OCI-LY3 (cell line): ENCODE results near the gene SNTG2.

Source experiments
- H2AFZ ChIP-seq: fragments of 200-600, 300-600 bp; shearing (Covaris generic); 2 replicates; pipeline ENCODE4 v1.6.0; 2014; ENCODE audit warnings: antibody characterized with exemption, low read depth, low read length
- H3K27ac ChIP-seq: fragments of 200-600, 300-600 bp; sonication (generic); 2 replicates; pipeline ENCODE4 v1.5.1; 2014; ENCODE audit warnings: mild to moderate bottlenecking, low read length, moderate library complexity, mixed read lengths
- H3K27me3 ChIP-seq: fragments of 200-600, 300-600 bp; sonication (generic); 2 replicates; pipeline ENCODE4 v1.6.1; 2014; ENCODE audit warnings: low read depth, low read length, mixed read lengths
- H3K36me3 ChIP-seq: fragments of 200-600, 300-600 bp; sonication (generic); replicated peaks from 2 replicates; pipeline ENCODE3; 2014; ENCODE audit warnings: low read depth, low read length, mixed read lengths
- H3K4me1 ChIP-seq: fragments of 300-600, 200-600 bp; sonication (generic); 2 replicates; pipeline ENCODE4 v1.6.1; 2014; ENCODE audit warnings: low read length, mixed read lengths
- H3K4me2 ChIP-seq: fragments of 200-600, 300-600 bp; sonication (generic); 2 replicates; pipeline ENCODE4 v1.6.1; 2014; ENCODE audit warnings: low read length, mixed read lengths
- H3K4me3 ChIP-seq: fragments of 300-600, 200-600 bp; sonication (generic); 2 replicates; pipeline ENCODE4 v1.5.1; 2014; ENCODE audit warnings: antibody characterized with exemption, mild to moderate bottlenecking, low read length, moderate library complexity
- H3K79me2 ChIP-seq: fragments of 300-600, 200-600 bp; shearing (Covaris generic); 2 replicates; pipeline ENCODE4 v1.6.1; 2014; ENCODE audit warnings: mild to moderate bottlenecking, low read length, mixed read lengths
- H3K9ac ChIP-seq: fragments of 300-600, 200-600 bp; shearing (Covaris generic); 2 replicates; pipeline ENCODE4 v1.6.0; 2014; ENCODE audit warnings: mild to moderate bottlenecking, low read length, moderate library complexity
- H3K9me3 ChIP-seq: fragments of 200-600, 300-600 bp; shearing (Covaris generic); 2 replicates; pipeline ENCODE4 v1.6.1; 2014; ENCODE audit warnings: low read length, mixed read lengths; ENCODE audit not compliant: insufficient read depth
- H4K20me1 ChIP-seq: fragments of 200-600, 300-600 bp; sonication (generic); 2 replicates; pipeline ENCODE4 v1.6.1; 2016; ENCODE audit warnings: low read length, mixed read lengths; ENCODE audit not compliant: insufficient read depth
- CTCF ChIP-seq: fragments of 200-600, 300-600 bp; sonication (generic); IDR thresholded peaks from 2 replicates; pipeline ENCODE4 v1.5.1; 2014; ENCODE audit warnings: antibody characterized with exemption, low read length, low read depth
- EZH2phosphoT487 ChIP-seq: fragments of 200-600 bp; shearing (Covaris generic); IDR thresholded peaks from 2 replicates; pipeline ENCODE4 v1.6.1; 2018; ENCODE audit warnings: antibody characterized with exemption, mixed run types, low read depth

SNTG2 gene

GRCh38 chr2:1306687-1307516, 356.3 kb downstream of the SNTG2 start:
- no peak overlapping the region for H3K27ac ChIP-seq
- TF ChIP-seq EZH2phosphoT487 (no peak), CTCF (no peak)

GRCh38 chr2:1307670-1308069, 357.0 kb downstream of the SNTG2 start:
- Histone ChIP-seq H3K79me2 (no peaks in the 10 kb centered on the region), H3K27me3 (peaks cover 3% of the 10 kb centered on the region; the same call in 1 of the 2 replicates), H4K20me1 (no peaks in the 10 kb centered on the region), H3K4me1 (no peaks in the 10 kb centered on the region), H3K9me3 (no peaks in the 10 kb centered on the region), H3K27ac (no peak overlapping the region), H3K4me2 (no peak overlapping the region), H3K9ac (no peak overlapping the region), H3K4me3 (no peak overlapping the region), H3K36me3 (no peaks in the 10 kb centered on the region), H2AFZ (no peak overlapping the region)
- TF ChIP-seq EZH2phosphoT487: no peak
- no peak for TF ChIP-seq CTCF

More at GRCh38 chr2:1306687-1307516, 356.3 kb downstream of the SNTG2 start:
- Histone ChIP-seq H3K9me3 (no peaks in the 10 kb centered on the region), H3K4me3 (no peak overlapping the region), H3K4me1 (no peaks in the 10 kb centered on the region), H3K79me2 (no peaks in the 10 kb centered on the region), H2AFZ (no peak overlapping the region), H4K20me1 (no peaks in the 10 kb centered on the region), H3K4me2 (no peak overlapping the region), H3K9ac (no peak overlapping the region), H3K27me3 (peaks cover 3% of the 10 kb centered on the region; the same call in 1 of the 2 replicates), H3K36me3 (no peaks in the 10 kb centered on the region)

GRCh38 chr2:1308678-1309077, 358.0 kb downstream of the SNTG2 start:
- no peaks in the 10 kb centered on the region; the same call in 1 of the 2 replicates for H3K27me3 ChIP-seq
- no peak overlapping the region for H3K27ac ChIP-seq
- H3K4me1 ChIP-seq: no peaks in the 10 kb centered on the region
- no peaks in the 10 kb centered on the region for H3K79me2 ChIP-seq
- no peaks in the 10 kb centered on the region for H3K36me3 ChIP-seq
- no peak for TF ChIP-seq EZH2phosphoT487
- no peak for TF ChIP-seq CTCF
- H3K9me3 ChIP-seq: no peaks in the 10 kb centered on the region
- no peak overlapping the region for H2AFZ ChIP-seq
- H3K4me2 ChIP-seq: no peak overlapping the region
- H3K9ac ChIP-seq: no peak overlapping the region
- no peak overlapping the region for H3K4me3 ChIP-seq
- no peaks in the 10 kb centered on the region for H4K20me1 ChIP-seq

GRCh38 chr2:1309507-1309906, 358.9 kb downstream of the SNTG2 start:
- Histone ChIP-seq H4K20me1 (no peaks in the 10 kb centered on the region), H3K4me1 (no peaks in the 10 kb centered on the region), H3K36me3 (no peaks in the 10 kb centered on the region), H3K4me3 (no peak overlapping the region), H3K9ac (no peak overlapping the region), H3K27ac (no peak overlapping the region), H3K4me2 (no peak overlapping the region), H2AFZ (no peak overlapping the region), H3K9me3 (no peaks in the 10 kb centered on the region), H3K27me3 (no peaks in the 10 kb centered on the region), H3K79me2 (no peaks in the 10 kb centered on the region)
- TF ChIP-seq EZH2phosphoT487 (no peak), CTCF (no peak)
